SKM-1 (cell line): ENCODE data around the gene CELA2B.

Source experiments
- DNase-seq: peaks from one replicate; lab custom pipeline; 2025; ENCODE audit not compliant: unreplicated experiment; lab: John Stamatoyannopoulos, UW

Gene CELA2B

GRCh38 chr1:15524021-15524282 lies 48.0 kb downstream of the CELA2B start, which contains the start of gene CASP9:
Gene CASP9 (minus strand): TSS chr1:15524215. CDS start chr1:15524200, 15 bp downstream.
- DNase-seq = no peak

- peak; percentile 97 for DNase-seq
Observed at GRCh38 chr1:15524283-15525049, 48.6 kb downstream of the CELA2B start.

- DNase-seq = no peak
Observed at GRCh38 chr1:15525050-15526020, 49.4 kb downstream of the CELA2B start.

- DNase-seq = no peak
Observed at GRCh38 chr1:15526021-15526489, 50.2 kb downstream of the CELA2B start.

- peak; percentile 96 for DNase-seq
Observed at GRCh38 chr1:15526490-15527339, 50.8 kb downstream of the CELA2B start, which contains the start of gene DNAJC16. Gene DNAJC16 (plus strand): TSS chr1:15526848. CDS start chr1:15529106, 2,258 bp downstream.

GRCh38 chr1:15531003-15531402 lies 55.1 kb downstream of the CELA2B start:
- DNase-seq = no peak

GRCh38 chr1:15531682-15532081 lies 55.8 kb downstream of the CELA2B start:
- DNase-seq = no peak

GRCh38 chr1:15538771-15539170 lies 62.9 kb downstream of the CELA2B start:
- DNase-seq = no peak

- no peak for DNase-seq
Observed at GRCh38 chr1:15540186-15540585, 64.3 kb downstream of the CELA2B start.
